ENCODE data around the gene PIP4K2C.
"Not testable (repeated sequence)": the region's sequence is repeated elsewhere in the genome, so short reads cannot be mapped to it uniquely, and the experiment has no call there.

PIP4K2C gene

DNA sequence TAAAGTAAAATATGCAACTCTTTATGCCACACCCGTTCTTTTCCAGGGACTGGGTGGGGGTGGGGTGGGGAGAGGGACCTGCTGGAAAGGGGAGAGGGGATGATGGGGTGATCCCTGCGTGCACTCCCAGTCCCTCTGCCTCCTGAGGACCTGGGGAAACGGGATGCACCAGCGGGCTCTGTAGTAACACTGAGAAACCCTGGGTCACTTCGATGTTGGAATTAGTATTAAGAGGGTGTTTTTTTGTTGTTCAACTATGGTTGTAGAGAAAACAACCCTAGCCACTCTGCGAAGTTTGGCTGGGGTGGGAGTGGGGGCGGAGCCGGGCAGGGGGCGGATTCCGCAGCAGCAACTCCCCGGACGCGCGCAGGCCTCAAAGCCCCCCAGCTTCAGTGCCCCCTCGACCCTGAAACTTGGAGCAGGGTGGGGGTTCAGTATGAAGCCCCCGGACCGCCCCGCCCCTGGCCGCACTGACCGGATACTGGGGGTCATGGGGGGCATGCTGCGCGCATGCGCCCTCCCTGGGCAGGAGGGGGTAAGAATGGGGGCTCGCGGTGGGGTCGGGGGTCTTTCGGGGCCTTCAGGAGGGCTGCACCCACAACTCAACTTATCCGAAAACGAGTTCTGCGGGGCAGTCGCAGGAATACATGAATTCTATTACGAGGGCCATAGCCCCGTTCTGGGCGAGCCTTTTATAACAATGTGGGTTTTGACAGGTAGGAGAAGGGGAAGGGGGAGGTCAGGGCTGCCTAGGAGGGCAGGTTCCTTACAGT lies 19.0 kb downstream of the PIP4K2C start:
- no peak for DNase-seq (ENCODE audit: low read depth)

DNA sequence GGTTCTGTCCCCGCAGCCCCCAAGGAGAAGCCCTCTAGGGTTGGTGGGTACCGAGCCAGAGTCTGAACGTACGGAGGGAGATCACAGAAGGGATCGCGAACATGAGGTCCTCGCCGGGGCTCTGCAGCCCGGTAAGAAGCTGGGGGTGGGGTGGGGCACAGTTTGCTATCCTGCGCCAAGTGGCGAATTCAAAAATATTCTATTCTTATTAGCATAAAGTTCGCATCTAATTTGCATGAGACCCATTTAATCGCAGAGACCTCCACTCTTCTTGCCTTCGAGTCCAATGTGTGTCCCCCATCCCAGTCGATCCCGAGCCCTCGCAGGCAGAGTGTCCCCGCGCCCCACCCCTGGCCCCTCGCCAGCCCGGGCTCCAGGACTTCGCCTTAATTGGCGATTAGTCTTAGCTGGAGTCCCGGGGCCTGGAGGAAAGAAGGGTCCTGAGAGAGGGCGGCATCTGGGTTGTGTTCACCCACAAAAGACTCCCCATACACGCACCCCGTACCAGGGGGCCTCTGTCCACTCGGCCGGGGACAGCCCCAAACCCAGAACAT lies 19.6 kb downstream of the PIP4K2C start:
- no peak for DNase-seq (ENCODE audit: low read depth)

DNA sequence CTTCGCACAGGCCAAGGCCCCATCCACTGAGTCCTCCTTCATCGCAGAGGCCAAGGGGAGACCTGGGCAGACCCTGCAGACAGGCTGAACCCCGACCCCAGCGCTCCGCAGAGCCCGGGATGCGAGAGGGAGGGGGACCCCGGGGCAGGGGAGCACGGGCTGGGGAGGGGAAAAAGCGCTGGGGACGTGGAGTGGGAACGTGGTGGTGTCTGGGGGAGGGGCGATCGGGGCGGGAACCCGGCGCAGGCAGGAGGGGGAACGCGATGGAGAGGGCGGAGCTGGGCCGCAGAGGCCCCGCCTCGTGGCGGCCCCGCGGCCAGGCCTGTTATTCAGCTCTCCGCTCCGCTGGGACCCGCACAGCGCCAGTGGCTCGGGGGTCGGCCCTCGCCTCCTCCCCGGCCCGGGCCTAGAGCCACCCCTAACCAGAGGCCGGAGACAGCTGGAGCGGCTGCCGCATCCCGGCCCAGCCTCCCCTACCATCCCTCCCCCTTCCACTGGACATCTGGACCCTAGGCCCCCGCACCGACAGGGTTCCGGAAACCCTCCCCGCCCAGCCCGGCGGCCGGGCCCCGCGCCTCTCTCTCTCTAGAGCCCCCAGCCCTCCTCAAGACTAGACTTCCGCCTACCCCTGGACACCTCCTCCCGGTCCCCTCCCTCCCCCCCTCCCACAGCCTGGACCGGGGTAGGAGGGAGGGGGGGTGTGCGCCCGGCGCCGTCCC lies 20.3 kb downstream of the PIP4K2C start, which contains the start of gene ARHGEF25:
Gene ARHGEF25, plus strand, starts transcription at position 328 of the 719 bp plus-strand sequence. CDS start 460 bp downstream, outside the sequence.
- no peak for DNase-seq (ENCODE audit: low read depth)

DNA sequence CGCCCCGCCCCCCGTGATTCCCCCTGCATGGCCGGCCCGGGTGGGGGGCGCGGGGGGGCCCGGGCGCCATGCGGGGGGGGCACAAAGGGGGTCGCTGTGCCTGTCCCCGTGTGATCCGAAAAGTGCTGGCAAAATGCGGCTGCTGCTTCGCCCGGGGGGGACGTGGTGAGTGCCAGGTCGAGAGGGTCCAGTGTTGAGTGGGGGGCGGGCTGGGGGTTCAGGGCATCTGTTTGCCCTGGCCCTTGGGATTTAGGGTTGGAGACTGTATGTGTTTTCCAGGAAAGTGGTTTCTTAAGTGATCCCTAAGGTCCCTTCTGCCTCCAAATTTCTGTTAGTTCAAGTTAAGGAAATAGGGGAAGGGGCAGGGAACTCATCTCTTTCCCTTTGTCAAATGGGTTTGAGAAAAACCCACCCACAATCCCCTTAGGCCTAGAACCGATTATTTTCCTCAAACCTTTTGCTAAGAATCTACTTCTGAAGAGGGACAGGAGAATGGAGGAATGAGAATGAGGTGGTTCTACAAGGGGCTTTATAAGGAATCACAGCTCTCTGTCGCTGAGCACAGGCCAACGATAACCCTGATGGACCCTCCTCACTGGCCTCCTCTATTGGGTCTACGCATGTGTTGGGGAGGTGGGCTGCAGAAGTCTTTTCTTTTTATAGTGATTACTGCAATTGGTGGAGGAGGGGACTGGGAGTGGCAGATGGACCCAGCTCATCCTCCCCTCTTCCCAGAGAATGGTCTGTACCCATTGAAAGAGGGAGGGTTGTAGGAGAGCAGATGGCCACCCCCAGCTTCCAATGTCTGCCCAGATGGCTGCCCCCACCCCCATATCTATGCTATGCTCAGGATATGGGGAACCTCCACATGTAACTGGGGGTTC lies 21.1 kb downstream of the PIP4K2C start:
- no peak for DNase-seq (ENCODE audit: low read depth)

DNA sequence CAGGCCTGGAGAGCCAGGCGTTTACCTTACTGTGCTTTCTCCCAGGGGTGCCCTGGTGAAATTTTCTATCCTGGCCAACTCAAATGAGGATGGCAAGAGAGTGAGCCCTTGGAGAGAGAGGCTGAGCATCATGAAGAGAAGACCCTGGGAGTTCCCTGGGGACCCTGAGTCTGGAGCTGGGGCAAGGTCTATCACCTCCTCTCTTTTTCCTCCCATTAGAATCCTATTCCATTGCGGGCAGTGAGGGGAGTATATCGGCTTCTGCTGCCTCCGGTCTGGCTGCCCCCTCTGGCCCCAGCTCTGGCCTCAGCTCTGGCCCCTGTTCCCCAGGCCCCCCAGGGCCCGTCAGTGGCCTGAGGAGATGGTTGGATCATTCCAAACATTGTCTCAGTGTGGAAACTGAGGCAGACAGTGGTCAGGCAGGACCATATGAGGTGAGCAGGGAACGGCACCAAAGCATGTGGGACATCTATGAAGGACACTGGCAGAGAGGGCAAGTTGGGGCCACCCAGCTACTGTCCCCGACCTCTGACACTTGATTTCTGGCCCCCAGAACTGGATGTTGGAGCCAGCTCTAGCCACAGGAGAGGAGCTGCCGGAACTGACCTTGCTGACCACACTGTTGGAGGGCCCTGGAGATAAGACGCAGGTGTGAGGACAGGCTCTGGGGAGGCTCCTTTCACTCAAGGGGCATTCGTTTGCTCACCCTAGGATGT lies 21.9 kb downstream of the PIP4K2C start:
- no peak for DNase-seq (ENCODE audit: low read depth)

DNA sequence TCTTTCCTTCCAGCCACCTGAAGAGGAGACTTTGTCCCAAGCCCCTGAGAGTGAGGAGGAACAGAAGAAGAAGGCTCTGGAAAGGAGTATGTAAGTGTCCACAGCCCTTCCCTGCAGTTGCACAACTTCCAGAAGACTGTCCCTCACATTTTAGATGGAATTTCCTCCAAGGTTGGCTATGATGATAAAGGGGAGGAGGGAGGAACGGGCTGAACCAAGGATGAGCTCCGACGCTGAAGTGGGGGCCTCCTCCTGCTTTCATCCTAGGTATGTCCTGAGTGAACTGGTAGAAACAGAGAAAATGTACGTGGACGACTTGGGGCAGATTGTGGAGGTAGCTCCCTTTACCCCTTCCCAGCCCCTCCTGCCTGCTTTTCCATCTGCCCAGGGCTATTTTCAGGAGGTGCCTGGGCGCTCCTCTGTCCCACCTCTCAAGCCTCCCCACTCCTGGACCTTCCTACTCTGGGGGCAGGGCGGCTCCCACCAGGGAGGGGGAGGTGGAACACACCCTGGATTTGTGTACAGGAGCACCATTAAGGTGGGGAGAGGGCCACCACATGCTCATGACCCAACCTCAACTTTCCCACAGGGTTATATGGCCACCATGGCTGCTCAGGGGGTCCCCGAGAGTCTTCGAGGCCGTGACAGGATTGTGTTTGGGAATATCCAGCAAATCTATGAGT lies 22.6 kb downstream of the PIP4K2C start:
- no peak for DNase-seq (ENCODE audit: low read depth)

DNA sequence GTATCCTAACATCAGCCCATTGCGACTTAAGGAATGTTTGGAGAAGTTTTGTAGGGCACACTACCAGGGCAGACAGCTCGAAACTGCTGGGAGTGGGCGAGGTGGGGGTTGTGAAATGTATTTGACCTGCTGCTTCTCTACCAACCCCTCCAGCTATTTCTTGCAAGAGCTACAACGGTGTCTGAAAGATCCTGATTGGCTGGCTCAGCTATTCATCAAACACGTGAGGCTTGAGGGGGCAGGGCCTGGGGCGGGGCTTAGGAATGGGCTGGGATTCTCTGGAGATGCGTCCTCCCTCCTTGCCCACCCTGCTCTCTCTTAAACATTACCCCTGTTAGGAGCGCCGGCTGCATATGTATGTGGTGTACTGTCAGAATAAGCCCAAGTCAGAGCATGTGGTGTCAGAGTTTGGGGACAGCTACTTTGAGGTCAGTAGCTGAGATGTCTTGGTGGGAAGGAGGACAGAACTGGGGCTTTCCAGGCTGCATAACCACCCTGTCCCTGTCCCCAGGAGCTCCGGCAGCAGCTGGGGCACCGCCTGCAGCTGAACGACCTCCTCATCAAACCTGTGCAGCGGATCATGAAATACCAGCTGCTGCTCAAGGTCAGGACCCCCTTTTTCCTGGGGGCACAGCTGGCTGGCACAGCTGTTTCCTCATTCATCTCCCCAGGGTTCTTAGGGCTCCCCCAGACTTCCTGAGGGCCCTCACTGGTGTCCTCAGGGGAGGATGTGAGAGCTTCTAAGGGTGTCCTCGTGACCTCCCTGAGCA lies 23.4 kb downstream of the PIP4K2C start:
- no peak for DNase-seq (ENCODE audit: low read depth)

DNA sequence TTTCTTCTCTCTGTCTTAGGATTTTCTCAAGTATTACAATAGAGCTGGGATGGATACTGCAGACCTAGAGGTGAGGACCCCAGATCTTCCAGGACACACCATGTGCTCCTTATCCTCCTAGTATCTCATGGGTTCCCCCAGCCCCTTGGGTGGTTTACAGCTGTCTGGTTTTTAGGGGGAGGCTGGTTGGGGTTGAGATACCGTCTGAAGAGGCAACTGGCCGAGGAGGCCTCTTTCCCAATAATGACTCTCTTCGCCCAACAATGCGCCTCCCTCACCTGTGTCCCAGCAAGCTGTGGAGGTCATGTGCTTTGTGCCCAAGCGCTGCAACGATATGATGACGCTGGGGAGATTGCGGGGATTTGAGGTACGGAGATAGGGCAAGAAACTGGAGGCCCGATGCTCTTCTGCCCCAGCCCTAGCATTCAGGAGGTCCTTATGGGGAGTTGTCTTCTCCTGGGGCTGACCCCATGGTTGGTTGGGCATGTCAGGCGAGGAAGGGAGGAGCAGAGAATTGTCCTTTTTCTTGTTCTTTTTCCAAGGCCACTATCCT lies 24.0 kb downstream of the PIP4K2C start:
- DNase-seq (ENCODE audit: low read depth): no peak

DNA sequence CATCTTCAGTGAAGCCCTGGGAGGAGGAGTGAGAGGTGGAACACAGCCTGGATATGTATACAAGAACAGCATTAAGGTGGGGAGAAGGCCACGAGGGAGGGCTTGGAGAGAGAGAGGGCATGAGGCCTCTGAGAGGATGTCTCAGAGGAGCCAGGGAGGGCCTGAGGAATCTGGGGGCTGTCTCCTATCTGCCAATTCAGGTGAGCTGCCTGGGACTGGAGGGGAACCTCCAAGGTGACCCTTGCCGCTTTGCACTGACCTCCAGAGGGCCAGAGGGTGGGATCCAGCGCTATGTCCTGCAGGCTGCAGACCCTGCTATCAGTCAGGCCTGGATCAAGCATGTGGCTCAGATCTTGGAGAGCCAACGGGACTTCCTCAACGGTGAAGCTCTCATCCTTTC lies 24.6 kb downstream of the PIP4K2C start:
- DNase-seq (ENCODE audit: low read depth): no peak

DNA sequence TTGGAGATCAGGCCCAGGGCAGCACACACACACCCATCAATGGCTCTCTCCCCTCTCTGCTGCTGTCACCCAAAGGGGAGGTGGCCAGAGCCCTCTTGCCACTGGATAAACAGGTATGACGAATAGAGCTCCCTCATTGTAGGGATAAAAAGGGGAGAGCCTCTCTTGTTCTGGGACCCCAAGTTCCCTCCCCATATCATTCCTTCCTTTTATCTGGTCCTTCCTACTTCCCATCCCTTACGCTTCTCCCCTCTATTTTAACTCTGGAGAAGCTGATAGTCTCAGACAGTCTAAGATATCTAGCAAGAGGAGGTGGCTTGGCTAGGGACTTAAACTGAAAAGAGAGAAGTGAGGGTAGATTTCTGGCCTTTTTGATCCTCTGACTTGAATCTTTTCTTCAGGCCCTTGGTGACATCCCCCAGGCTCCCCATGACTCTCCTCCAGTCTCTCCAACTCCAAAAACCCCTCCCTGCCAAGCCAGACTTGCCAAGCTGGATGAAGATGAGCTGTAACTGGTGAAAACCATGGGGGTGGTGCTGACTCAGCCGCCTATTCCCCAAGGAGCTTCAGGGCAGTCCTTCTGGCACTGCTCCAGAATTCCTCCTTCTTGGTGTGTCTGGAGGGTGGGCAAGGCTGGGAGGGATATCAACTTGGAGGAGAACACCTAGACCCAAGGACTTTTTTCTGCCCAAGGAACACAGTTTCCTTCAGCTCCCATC lies 25.6 kb downstream of the PIP4K2C start:
- DNase-seq (ENCODE audit: low read depth): no peak

DNA sequence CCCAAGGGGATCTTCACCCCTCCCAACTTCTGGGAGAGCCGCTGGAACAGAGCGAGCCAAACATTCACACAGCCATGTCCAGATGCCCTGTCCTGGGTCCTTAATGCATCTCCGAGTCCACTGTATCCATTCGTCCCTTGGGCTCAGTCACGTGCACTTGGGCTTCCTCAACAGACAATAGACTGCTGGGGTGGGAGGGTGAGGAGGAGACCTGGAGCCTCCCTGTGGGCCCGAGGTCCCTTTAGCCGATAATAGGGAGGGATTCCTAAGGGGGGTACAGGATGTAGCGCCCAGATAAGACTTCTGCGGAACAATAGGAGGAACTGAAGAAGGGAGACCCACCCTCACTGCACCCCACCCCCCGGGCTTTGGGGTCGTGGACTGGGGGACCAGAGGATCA lies 26.9 kb downstream of the PIP4K2C start:
- no peak for DNase-seq (ENCODE audit: low read depth)

DNA sequence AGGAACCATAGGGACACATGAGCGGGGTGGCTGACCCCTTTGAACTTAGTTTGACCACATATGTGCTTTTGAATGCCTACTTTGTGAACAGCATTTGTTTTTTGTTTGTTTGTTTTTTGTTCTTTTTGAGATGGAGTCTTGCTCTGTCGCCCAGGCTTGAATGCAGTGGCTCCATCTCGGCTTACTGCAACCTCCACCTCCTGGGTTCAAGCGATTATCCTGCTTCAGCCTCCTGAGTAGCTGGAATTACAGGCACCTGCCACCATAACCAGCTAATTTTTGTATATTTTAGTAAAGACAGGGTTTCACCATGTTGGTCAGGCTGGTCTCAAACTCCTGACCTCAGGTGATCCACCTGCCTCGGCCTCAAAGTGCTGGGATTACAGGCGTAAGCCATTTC lies 27.4 kb downstream of the PIP4K2C start:
- DNase-seq (ENCODE audit: low read depth): not testable (repeated sequence)

DNA sequence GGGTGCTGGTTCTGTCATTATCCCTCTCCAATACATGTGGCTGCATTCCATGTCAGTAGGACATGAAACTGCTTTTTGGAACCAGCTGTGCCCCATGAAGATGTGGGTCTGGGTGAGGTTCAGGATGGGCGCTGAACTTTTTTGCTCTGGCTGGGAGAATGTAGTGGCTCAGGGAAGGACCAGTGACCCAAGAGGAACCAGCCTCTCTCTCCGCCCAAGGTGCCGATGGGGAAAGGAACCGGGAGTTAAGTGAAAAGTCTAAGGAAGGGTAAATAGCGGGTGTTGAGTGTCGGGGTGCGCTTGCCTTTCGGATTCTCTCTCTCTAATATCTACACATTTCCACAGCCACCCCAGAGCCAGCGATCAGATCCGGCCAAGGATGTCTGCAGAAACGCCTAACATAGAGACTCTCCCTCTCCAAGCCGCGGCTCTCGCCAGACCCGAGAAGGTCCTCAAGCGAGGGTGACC lies 28.0 kb downstream of the PIP4K2C start:
- no peak for DNase-seq (ENCODE audit: low read depth)

DNA sequence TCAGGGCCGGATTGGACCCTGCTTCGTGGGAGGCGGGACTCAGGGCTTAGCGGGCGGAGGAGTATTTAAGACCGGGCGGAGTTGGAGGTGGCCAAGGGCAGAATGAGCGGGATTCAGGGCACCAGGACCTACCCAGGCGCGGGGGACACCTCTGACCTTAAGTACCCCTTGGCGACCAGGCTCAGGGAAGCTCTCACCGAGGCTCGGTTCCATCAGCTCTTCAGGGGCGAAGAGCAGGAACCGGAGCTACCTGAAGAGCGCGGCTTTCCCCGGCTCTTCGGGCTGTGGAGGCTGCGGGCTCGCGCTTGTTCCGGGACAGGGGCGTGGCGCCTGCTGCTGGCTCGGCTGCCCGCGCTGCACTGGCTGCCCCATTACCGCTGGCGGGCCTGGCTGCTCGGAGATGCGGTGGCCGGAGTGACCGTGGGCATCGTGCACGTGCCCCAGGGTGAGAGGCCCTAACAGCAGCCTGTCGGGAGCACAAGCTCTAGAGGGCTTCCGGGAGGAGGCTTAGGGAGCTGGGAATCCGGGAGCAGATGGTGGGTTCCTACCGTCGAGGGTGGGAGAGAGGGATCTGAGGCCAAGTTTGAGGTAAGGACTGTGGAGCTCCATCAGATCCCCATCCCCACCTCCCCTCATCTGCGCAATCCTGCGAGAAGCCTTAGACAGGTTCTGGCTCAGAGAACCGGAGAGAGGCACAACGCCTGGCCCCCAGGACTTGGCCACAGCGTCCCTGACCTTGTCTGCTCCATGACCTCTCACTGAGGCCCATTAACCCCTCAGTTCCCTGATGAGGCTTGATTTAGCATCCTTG lies 28.6 kb downstream of the PIP4K2C start:
- no peak for DNase-seq (ENCODE audit: low read depth)

DNA sequence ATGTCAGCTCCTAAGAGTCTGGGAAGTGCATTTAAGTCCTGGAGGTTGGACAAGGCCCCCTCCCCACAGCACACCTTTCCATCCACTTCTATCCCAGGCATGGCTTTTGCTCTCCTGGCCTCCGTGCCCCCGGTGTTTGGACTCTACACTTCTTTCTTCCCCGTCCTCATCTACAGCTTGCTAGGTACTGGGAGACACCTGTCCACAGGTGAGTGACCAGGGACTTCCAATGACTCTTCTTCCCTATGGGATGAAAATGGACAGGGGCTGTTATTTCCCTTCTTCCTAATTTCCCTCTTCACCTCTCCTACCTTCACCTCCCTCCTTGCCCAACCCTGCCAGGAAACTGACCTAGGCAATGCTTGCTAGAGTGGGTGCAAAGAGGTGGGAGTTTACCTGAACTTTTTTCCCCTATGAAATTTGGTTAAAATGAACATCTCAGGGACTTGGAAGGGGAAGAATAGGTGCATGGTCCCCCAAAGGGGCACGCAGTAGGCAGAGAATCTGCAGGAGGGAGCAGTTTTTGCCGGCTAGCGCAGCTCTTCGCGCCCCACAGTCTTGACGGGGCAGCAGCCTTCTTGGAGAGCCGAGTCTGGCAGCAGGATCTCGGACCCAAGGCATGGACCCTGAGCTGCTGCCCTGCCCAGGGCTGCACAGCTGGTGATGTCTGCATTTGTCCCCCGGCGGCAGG lies 29.4 kb downstream of the PIP4K2C start:
- no peak for DNase-seq (ENCODE audit: low read depth)

DNA sequence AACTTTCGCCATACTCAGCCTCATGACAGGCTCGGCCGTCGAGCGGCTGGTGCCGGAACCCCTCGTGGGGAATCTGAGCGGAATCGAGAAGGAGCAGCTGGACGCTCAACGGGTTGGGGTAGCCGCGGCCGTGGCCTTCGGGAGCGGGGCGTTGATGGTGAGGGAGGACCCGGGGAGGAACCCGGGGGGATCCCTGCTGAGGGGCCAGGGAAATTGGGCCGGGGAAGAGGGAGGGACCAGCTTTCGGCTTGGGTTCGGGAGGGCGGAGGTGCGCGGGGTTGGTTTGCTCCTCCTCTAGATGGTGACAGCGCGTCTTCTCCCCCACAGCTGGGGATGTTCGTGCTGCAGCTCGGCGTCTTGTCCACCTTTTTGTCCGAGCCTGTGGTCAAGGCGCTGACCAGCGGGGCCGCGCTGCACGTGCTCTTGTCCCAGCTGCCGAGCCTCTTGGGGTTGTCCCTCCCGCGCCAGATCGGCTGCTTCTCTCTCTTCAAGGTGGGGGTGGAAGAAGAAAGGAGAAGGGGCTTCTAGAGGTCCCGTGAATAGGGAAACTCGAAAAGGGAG lies 30.0 kb downstream of the PIP4K2C start:
- DNase-seq (ENCODE audit: low read depth): no peak

Data from stimulated activated CD4-positive, alpha-beta T cell treated with anti-CD3 and anti-CD28 coated beads, Interleukin-2, amount 100 ng/mL, for 4 hours (primary cell).